ENCODE results near the gene ABCA9. TPM values are rescaled to one million over a fixed set of nuclear protein-coding genes. Genes with fewer than 3 reads are reported as not detected.

ABCA9 gene
- total RNA-seq, 1 donor from 2014 or later: 0.14 TPM

DNA sequence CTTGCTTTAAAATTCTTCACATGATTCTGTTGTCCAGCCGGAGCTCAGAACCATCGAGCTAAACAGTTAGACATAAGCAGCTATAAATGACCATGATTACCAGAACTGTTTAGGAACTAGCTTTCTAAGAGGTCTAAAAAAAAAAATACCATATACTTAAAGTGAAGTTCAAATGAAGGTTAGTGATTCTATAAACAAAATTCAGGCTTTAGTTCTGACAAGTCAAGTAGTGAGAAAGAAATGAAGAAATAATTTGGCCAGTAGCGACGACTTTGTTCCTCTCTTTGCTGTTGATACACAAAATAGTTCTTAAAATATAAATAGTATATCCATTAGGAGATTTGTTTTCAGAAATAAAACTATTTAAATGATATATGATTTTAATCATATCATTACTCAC is 133.2 kb downstream of the ABCA9 start:
- no peak overlapping the region for H3K4me3 Mint-ChIP-seq (ENCODE audit: low read depth)
- no peaks in the 10 kb centered on the region for H3K4me1 Mint-ChIP-seq (ENCODE audit: low read depth)
- H3K36me3 Mint-ChIP-seq (ENCODE audit: insufficient read depth): no peaks in the 10 kb centered on the region
- no peaks in the 10 kb centered on the region for H3K9me3 Mint-ChIP-seq (ENCODE audit: low read depth)
- no peak for DNase-seq (ENCODE audit: low spot score, unreplicated experiment)
- no peaks in the 10 kb centered on the region for H3K27me3 Mint-ChIP-seq
- no peak for TF ChIP-seq CTCF (IDR thresholded peaks at IDR 0.05; ENCODE audit: unreplicated experiment)
- H3K27ac Mint-ChIP-seq: no peak overlapping the region

GRCh38 chr17:68924793-68925720 is 135.7 kb downstream of the ABCA9 start:
- no peak for DNase-seq (ENCODE audit: low spot score, unreplicated experiment)
- no peak overlapping the region for H3K4me3 Mint-ChIP-seq (ENCODE audit: low read depth)
- no peaks in the 10 kb centered on the region for H3K4me1 Mint-ChIP-seq (ENCODE audit: low read depth)
- no peaks in the 10 kb centered on the region for H3K27me3 Mint-ChIP-seq
- no peaks in the 10 kb centered on the region for H3K36me3 Mint-ChIP-seq (ENCODE audit: insufficient read depth)
- no peak overlapping the region for H3K27ac Mint-ChIP-seq
- no peak for TF ChIP-seq CTCF (IDR thresholded peaks at IDR 0.05; ENCODE audit: unreplicated experiment)
- peaks cover under 1% of the 10 kb centered on the region for H3K9me3 Mint-ChIP-seq (ENCODE audit: low read depth)

Small RNAs within 50 kb of the gene (microRNA-seq; reads per million reads assigned to microRNA genes)
- gene MIR4524A (ENCODE audit: borderline number of aligned reads, unreplicated experiment) (not detected), gene MIR4524B (ENCODE audit: borderline number of aligned reads, unreplicated experiment) (not detected)

Other genes with a start within 250 kb of the ABCA9 start
- 0.31 and 0.44 TPM in 2 replicates for gene ABCA8, start 105.5 kb downstream of the ABCA9 start, total RNA-seq
- gene ABCA6, start 81.0 kb upstream of the ABCA9 start, total RNA-seq: 0.31 and 1.6 TPM in 2 replicates
- 0.17 and 0.44 TPM in 2 replicates for gene ABCA10, start 167.9 kb upstream of the ABCA9 start, total RNA-seq